Heart left ventricle (tissue), 13 donors: Measurements from ENCODE around the gene DSCAM.

Experiments
- CTCF ChIP-seq, 12 donors: fragments of 200-600 bp; sonication (generic) in 4 of 12; IDR thresholded peaks; one replicate each; pipeline versions ENCODE4 v1.5.0 to v1.8.0; 2018 to 2022; ENCODE audit warnings: antibody characterized with exemption in 12 of 12, mild to moderate bottlenecking in 5 of 12
- POLR2A ChIP-seq, 2 donors: fragments of 450-650 bp; IDR thresholded peaks; one replicate each; pipeline ENCODE4 v1.6.1; 2017; ENCODE audit warnings: antibody characterized with exemption in 2 of 2, mild to moderate bottlenecking in 2 of 2, moderate library complexity in 2 of 2
- donor health status: ischemic (EF 13 %, LVEDD 7.1; RV severe dilation, severe dysfunction).
- donor health status: DM: no; HTN: yes; CAD: no.
- donor health status: DM: no; HTN: no; CAD: no.
- donor health status: ischemic (EF 25% LVEDD 6.9; RV normal size, moderate dysfunction).
- donor health status: ischemic (EF 25% LVEDD 5.7; RV mildly dilated, moderate dysfunction).
- donor health status: ischemic (EF 35%, LVEDD 5.7; RV mildly dilated, moderate dysfunction).
- donor health status: nonischemic (EF 11% LVEDD 7.7; RV severe dilation, severe dysfunction).
- donor health status: DM: yes; HTN: yes; CAD: no.
- donor health status: PGD.
- donor health status: ischemic (EF 29% LVEDD 5.4; RV normal size, mild dysfunction).
- donor health status: nonischemic (EF 23%, LVEDD 6.1; RV moderate dilation, normal function).

GRCh38 chr21:40334159-40334558 lies 512.8 kb downstream of the DSCAM start:
- no peak for TF ChIP-seq CTCF (IDR thresholded peaks at IDR 0.05)
- TF ChIP-seq POLR2A (IDR thresholded peaks at IDR 0.05): no peak
